Measurements from ENCODE around the gene GABBR2. TPM values are rescaled to one million over a fixed set of nuclear protein-coding genes. Genes with fewer than 3 reads are reported as not detected.

The GABBR2 gene
- total RNA-seq, 1 donor from 2014 or later = not detected

DNA sequence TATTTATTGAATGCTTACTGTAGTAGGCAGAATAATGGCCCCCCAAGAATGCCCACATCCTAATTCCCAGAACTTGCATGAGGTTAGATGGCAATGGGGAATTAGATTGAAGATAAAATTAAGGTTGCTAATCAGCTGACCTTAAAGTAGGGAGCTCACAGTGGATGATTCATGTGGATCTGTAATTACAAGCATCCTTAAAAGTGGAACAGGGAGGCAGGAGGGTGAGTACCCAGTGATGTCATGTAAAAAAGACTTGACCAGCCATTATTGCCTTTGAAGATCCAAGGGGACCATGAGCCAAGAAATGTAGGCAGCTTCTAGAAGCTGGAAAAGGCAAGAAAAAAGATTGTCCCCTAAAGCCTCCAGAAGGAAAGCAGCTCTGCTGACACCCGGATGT lies 71.4 kb downstream of the GABBR2 start:
- no peaks in the 10 kb centered on the region for H3K9me3 Mint-ChIP-seq (ENCODE audit: unreplicated experiment)
- H3K4me1 Mint-ChIP-seq (ENCODE audit: unreplicated experiment) = no peaks in the 10 kb centered on the region
- peaks cover 4% of the 10 kb centered on the region for H3K27me3 Mint-ChIP-seq (ENCODE audit: unreplicated experiment)
- H3K4me3 Mint-ChIP-seq (ENCODE audit: unreplicated experiment) = no peak overlapping the region
- no peak for DNase-seq (ENCODE audit: extremely low spot score, unreplicated experiment)
- no peak overlapping the region for H3K27ac Mint-ChIP-seq (ENCODE audit: unreplicated experiment)
- TF ChIP-seq, protein P1, sequence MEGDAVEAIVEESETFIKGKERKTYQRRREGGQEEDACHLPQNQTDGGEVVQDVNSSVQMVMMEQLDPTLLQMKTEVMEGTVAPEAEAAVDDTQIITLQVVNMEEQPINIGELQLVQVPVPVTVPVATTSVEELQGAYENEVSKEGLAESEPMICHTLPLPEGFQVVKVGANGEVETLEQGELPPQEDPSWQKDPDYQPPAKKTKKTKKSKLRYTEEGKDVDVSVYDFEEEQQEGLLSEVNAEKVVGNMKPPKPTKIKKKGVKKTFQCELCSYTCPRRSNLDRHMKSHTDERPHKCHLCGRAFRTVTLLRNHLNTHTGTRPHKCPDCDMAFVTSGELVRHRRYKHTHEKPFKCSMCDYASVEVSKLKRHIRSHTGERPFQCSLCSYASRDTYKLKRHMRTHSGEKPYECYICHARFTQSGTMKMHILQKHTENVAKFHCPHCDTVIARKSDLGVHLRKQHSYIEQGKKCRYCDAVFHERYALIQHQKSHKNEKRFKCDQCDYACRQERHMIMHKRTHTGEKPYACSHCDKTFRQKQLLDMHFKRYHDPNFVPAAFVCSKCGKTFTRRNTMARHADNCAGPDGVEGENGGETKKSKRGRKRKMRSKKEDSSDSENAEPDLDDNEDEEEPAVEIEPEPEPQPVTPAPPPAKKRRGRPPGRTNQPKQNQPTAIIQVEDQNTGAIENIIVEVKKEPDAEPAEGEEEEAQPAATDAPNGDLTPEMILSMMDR (IDR thresholded peaks at IDR 0.05) = no peak
- no peaks in the 10 kb centered on the region for H3K36me3 Mint-ChIP-seq (ENCODE audit: unreplicated experiment)

DNA sequence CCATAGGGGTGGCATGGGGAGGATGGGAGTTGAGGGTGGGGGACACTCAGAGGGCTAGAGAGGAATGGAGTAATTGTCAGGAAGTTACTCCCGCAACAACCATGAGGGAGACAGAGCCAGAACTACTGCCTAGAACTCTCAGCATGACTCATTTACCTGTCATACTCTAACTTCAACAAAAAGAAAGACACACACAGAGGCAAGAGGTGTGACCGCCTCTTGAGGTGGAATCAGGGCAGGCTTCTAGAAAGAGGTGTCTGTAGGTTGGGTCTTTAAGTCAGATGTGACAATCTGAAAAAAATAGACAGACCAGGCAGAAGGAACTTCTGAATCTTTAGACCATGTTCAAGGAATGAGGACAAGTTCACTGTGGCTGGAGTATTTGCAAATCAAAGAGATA lies 73.4 kb downstream of the GABBR2 start:
- peaks cover under 1% of the 10 kb centered on the region for H3K27me3 Mint-ChIP-seq (ENCODE audit: unreplicated experiment)
- H3K27ac Mint-ChIP-seq (ENCODE audit: unreplicated experiment) = no peak overlapping the region
- no peak overlapping the region for H3K4me3 Mint-ChIP-seq (ENCODE audit: unreplicated experiment)
- DNase-seq (ENCODE audit: extremely low spot score, unreplicated experiment) = no peak
- TF ChIP-seq, protein P1 (IDR thresholded peaks at IDR 0.05) = no peak
- no peaks in the 10 kb centered on the region for H3K9me3 Mint-ChIP-seq (ENCODE audit: unreplicated experiment)
- no peaks in the 10 kb centered on the region for H3K36me3 Mint-ChIP-seq (ENCODE audit: unreplicated experiment)
- no peaks in the 10 kb centered on the region for H3K4me1 Mint-ChIP-seq (ENCODE audit: unreplicated experiment)

DNA sequence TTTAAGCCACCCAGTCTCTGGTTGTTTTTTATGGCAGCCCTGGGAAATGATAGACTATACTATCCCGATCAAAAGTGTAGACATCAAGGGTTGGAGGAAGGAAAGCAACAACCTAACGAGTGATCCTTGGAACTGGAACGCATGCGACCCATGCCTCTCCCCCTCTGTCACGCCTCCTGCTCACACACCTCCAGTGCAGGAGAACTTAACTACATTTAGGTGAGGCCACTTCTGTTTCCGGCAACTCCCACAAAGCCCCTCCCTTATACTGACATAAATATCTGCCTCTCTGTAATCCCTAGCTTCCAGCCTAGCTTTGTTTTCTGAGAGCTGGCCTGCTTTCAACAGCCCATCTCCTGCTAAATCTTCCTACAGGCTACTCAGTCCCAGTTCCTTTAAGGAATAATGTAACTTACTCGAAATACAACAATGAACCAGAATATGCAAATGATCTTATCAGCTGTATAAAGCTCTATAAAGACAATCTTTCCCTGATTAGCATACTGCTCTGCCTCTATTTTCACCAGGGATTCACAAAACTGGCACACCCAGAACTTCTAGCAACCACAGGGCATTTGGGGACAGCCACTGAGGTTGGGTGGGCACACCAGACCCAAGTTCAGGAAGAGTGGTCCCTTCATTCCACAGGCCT lies 73.9 kb downstream of the GABBR2 start:
- TF ChIP-seq, protein P1 (IDR thresholded peaks at IDR 0.05) = no peak
- no peak for DNase-seq (ENCODE audit: extremely low spot score, unreplicated experiment)
- H3K4me1 Mint-ChIP-seq (ENCODE audit: unreplicated experiment) = no peaks in the 10 kb centered on the region
- H3K36me3 Mint-ChIP-seq (ENCODE audit: unreplicated experiment) = no peaks in the 10 kb centered on the region
- H3K27me3 Mint-ChIP-seq (ENCODE audit: unreplicated experiment) = peaks cover 2% of the 10 kb centered on the region
- no peaks in the 10 kb centered on the region for H3K9me3 Mint-ChIP-seq (ENCODE audit: unreplicated experiment)
- H3K27ac Mint-ChIP-seq (ENCODE audit: unreplicated experiment) = no peak overlapping the region
- no peak overlapping the region for H3K4me3 Mint-ChIP-seq (ENCODE audit: unreplicated experiment)

DNA sequence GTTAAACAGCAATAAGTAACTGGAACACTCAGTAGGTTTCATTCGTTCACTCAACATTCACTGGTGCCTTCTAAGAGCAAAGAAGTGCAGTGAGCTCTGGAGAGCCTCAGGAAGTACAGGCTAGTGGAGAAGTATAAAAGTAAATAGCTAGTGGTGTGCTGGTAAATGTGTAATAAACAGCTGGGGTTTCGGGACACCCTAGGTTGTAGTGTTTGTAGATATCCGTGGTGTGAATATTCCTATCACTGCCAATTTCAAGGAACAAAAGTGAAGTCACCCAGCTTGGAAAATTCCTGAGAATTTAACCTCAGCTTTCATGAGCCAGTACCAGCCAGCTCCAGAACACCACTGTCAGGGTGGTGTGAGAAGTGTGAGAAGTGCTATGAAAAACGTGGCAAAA lies 75.9 kb downstream of the GABBR2 start:
- no peak for DNase-seq (ENCODE audit: extremely low spot score, unreplicated experiment)
- TF ChIP-seq, protein P1 (IDR thresholded peaks at IDR 0.05) = no peak
- no peaks in the 10 kb centered on the region for H3K36me3 Mint-ChIP-seq (ENCODE audit: unreplicated experiment)
- no peak overlapping the region for H3K27ac Mint-ChIP-seq (ENCODE audit: unreplicated experiment)
- no peak overlapping the region for H3K4me3 Mint-ChIP-seq (ENCODE audit: unreplicated experiment)
- peaks cover 11% of the 10 kb centered on the region for H3K27me3 Mint-ChIP-seq (ENCODE audit: unreplicated experiment)
- H3K9me3 Mint-ChIP-seq (ENCODE audit: unreplicated experiment) = no peaks in the 10 kb centered on the region
- H3K4me1 Mint-ChIP-seq (ENCODE audit: unreplicated experiment) = no peaks in the 10 kb centered on the region

DNA sequence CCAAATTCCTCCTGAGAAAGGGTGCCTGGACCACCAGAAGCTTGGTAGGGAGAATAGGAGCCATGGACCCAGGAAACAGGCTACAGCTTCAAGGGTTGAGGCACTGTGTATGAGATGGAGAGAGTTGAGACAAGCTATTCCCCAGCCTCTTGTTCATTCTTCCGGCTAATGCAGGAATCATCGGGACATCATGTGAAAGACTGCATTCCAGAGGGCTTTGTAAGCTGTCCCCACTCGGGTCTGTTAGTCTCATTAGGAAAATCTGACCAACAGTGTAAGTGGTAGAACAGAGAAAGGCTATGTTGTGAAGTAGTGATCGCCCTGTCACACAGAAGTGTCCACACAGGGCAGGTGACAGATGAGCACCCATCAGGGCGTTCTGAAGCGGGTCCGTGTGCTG lies 81.4 kb downstream of the GABBR2 start:
- no peaks in the 10 kb centered on the region for H3K9me3 Mint-ChIP-seq (ENCODE audit: unreplicated experiment)
- H3K36me3 Mint-ChIP-seq (ENCODE audit: unreplicated experiment) = no peaks in the 10 kb centered on the region
- peaks cover 25% of the 10 kb centered on the region for H3K27me3 Mint-ChIP-seq (ENCODE audit: unreplicated experiment)
- no peak overlapping the region for H3K4me3 Mint-ChIP-seq (ENCODE audit: unreplicated experiment)
- TF ChIP-seq, protein P1 (IDR thresholded peaks at IDR 0.05) = no peak
- H3K27ac Mint-ChIP-seq (ENCODE audit: unreplicated experiment) = no peak overlapping the region
- no peaks in the 10 kb centered on the region for H3K4me1 Mint-ChIP-seq (ENCODE audit: unreplicated experiment)
- no peak for DNase-seq (ENCODE audit: extremely low spot score, unreplicated experiment)
